NCI-H1048 (cell line): Measurements from ENCODE around the gene VPS4A.

Experiments
- DNase-seq: peaks from one replicate; lab custom pipeline; 2025; lab: John Stamatoyannopoulos, UW

VPS4A gene

DNA sequence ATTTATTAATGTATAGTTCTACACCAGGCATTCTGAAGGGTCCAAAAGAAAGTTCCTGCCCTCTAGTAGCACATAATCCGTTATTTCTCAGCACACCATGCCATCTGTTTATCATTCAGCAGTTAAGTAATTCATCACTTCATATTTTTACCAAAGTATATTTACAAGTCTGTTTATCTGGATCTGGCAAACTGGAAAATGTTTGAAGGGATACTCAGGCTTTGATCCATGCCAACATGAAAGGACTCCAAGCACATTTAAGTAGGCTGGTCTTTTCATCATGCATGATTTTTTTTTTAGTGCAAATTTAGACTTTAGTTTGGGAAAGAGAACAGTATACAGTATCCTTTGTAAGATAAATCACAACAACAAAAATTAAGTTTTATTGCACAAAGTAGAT is 4.1 kb upstream of the VPS4A start:
- no peak for DNase-seq

- no peak for DNase-seq
Measured at GRCh38 chr16:69307856-69308255, 3.3 kb upstream of the VPS4A start.

- no peak for DNase-seq
Measured at GRCh38 chr16:69309316-69309715, 1.8 kb upstream of the VPS4A start.

DNA sequence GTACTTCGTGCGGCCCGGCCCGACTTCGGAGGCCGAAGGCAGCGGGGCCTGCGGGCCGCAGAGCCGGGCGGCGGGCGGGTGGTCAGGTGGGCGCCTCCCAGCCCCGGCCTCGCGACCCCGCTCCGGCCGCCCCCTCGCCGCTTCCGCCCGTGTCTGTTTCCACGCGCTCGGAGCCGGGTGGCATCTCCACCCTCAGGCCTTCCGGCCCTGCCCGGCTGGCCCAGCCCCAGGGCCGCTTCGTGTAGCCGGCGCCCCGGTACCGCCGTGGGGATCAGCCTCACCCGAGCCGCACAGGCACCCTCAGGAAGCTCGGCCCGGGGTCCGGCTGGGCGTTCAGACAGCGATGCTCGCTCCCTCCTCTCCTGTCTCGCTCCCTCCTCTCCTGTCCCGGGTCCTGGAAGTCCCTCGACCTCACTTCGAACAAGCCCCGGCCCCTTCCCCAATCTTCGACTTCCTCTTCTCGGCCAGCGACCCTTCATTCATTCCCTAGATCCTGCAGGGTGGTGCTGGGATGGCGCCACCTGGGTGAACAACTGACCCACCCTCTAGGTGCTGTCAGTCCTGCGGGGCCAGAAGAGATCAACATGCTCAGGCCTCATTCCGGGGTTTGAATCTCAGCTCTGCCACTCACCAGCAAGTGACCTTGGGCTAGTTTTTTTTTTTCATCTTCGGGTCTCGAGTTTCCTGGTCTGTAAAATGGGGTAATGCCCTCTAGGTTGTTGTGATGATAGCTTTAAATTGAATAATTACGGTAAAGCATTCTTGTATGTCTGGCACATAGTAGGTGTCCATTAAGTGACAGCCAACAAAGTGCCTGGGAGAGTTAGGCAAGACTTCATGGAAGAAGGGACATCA is 610 bp downstream of the VPS4A start:
- no peak for DNase-seq

- DNase-seq, result no peak
Measured at GRCh38 chr16:69313469-69313868, 2.3 kb downstream of the VPS4A start.

GRCh38 chr16:69314534-69314933 is 3.4 kb downstream of the VPS4A start:
- DNase-seq, result no peak

DNA sequence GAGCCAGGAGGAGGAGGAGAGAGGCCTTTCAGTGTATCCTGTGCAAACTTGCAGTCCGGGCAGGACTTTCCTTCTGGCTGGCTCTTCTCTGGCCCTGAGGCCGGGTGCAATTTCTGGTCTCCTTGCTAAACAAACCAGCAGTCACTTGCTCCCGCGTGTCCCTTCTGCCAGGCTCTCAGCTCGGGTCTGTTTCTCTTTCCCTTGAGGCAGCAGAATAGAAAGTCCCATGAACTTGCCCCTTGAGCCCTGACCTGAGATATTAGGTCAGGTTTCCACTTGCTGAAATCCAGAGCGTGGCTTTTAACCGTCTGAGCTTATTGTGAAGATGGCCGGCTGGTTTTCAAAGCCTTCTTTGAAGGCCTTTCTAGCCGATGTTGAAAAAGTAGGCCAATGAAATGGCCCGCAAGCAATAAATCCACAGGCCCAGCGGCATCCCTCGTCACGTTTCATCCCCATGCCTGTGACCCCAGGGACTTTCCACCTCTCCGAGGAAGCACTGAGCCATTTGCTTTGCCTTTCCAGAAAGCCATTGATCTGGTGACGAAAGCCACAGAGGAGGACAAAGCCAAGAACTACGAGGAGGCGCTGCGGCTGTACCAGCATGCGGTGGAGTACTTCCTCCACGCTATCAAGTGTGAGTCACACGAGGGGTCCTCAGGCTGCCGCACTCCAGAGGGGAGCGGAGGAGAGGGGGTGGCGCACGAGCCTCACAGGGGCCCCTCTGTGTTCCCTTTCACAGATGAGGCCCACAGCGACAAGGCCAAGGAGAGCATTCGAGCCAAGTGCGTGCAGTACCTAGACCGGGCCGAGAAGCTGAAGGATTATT is 4.5 kb downstream of the VPS4A start:
- DNase-seq, result no peak

DNA sequence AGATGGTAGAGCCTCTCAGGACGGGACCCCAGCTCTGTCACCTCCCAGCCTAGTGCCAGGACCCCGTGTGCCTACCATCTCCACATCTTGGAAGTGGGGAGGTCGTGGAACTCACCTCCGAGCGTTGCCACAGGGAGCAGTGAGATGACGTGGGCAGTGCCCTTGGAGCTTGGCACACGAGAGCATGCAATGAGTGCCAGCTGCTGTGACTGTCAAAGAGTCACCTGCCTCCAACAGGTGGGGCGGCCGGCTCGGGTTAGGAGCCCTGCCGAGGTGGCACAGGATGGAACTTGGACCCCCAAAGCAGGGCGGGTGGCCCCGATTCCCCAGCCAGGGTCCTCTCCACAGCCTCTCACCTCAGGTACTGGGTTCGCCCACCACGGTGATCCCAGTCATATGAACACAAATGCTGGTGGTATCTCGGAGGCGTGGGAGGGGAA is 5.5 kb downstream of the VPS4A start:
- no peak for DNase-seq

- DNase-seq, result no peak
Measured at GRCh38 chr16:69318177-69318910, 7.2 kb downstream of the VPS4A start.

DNA sequence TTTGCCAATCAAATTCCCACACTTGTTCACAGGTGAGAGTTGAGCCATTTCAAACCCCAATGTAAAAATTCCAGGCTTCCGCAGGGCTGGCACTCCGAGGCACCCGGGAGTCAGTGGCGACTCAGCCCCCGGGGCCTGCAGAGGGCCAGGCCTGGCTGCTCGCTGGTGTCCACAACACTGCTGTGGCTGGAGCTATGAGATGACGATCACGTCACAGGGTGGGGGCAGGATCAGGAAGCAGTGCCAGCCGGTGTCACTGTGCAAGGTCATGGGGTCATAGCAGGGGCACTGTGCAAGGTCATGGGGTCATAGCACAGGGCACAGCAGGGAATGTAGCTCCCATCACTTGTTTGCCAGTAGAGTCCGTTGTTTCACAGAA is 7.8 kb downstream of the VPS4A start:
- DNase-seq, result no peak

- no peak for DNase-seq
Measured at GRCh38 chr16:69319381-69319780, 8.2 kb downstream of the VPS4A start.

DNA sequence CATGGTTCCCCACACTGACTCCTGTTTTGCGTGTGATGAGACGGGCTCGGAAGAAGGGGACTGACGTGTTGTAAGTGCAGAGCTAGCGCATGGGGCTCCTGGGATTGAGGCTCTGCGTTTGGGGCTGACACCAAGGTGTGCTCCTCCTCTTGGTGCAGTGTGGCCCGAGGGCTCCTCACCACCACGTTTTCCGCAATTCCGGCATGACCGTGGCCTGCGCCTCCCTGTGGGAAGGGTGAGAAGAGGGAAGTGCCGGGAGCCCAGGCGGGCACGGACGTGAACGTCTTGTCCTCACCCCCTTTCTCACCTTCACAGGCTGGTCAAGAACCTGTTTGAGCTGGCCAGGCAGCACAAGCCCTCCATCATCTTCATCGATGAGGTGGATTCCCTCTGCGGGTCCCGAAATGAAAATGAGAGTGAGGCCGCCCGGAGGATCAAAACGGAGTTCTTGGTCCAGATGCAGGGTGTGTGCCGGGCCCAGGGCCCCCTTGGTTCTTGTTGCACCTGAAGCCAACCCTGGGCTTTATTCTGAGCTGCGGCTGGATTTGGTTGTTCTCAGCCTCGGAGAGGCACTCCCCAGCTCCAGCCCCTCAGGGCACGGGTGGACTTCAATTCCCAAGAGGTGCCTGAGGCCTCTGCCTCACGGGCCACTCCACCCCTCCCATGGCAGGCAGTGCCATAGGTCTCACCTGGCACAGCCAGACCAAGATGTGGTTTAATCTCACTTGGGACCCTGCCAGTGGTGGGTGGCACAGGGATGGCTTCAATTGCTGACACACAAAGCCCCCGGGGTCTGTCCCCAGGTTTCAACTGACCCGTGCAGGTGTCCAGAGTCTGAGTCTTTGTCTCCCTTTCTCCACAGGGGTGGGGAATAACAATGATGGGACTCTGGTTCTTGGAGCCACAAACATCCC is 8.9 kb downstream of the VPS4A start:
- no peak for DNase-seq

DNA sequence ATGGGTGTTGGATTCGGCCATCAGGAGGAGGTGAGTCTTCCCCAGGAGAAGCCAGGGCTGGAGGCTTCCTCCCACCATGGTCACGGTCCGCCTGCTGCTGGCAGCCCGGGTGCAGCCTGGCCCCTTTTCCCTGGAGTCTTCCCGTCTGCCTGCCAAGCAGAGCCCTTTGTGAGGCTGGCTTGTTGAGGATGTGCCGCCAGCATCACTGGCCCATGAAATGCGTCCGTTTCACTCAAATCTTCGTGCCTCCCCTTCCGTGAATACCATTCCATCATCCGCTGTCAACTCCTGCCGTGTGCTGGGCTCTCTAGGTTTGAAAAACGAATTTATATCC is 9.6 kb downstream of the VPS4A start:
- DNase-seq, result no peak

DNA sequence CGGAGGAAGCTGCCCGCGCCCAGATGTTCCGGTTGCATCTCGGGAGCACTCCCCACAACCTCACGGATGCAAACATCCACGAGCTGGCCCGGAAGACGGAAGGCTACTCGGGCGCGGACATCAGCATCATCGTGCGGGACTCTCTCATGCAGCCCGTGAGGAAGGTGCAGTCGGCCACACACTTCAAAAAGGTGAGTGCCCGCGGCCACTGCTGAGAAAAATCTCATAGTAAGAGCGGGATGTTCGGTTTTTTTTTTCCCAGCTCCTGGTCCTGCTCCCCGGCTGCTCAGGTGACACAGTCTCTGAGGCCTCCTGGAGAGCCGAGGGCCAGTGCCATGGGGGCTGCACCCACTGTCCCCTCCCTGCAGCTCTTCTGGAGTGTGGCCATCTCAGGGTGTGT is 9.9 kb downstream of the VPS4A start:
- DNase-seq, result no peak

- DNase-seq, result no peak
Measured at GRCh38 chr16:69322343-69322742, 11.2 kb downstream of the VPS4A start.

- no peak for DNase-seq
Measured at GRCh38 chr16:69323415-69323814, 12.3 kb downstream of the VPS4A start.

DNA sequence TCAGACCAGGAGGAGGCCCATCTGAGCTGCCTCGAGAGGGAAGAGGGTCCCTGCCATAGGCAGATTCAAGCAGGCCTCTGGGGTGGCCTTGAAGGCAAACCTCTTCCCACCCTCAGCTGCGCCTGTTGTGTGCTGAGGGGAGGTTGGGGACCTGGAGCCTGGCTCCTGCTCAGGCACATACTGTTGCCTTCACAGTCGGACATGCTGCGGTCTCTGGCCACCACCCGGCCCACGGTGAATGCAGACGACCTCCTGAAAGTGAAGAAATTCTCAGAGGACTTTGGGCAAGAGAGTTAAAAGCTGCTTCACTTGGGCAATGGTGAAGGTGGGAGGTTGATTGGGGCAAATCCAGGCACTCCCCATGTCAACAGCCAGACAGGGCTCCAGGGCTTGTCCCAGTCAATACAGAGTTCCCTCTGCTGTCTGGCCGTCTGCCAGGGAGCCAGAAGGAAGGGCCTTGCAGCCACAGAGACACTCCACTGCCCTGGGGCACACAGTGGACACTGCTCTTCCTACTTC is 12.9 kb downstream of the VPS4A start:
- no peak for DNase-seq

- DNase-seq, result no peak
Measured at GRCh38 chr16:69324585-69325253, 13.6 kb downstream of the VPS4A start.

DNA sequence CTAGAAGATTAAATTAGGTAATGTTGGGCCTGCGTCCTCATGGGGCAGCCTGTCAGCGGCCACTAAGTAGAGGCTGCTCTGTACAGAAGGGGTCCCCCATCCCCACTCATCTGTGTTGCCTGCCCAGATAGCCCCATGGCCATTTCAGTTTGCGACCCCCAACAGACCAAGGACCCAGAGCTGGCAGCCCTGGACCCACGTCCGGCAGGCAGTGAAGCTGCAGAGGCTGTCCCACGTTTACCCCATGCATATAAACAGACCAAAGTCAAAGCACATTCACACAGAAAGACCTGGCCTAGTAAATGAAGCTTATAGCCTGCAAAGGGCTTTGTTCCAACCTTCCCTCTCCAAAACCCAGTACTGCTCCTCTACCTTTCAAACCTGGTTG is 14.6 kb downstream of the VPS4A start:
- no peak for DNase-seq

GRCh38 chr16:69326172-69326873 is 15.2 kb downstream of the VPS4A start:
- no peak for DNase-seq
